GM19438 (cell line): ENCODE results near the gene CNOT10.
"Not testable (repeated sequence)": the region's sequence is repeated elsewhere in the genome, so short reads cannot be mapped to it uniquely, and the experiment has no call there.

Experiments used
- ATAC-seq: cut with Tn5 transposase; IDR thresholded peaks from one replicate; pipeline ENCODE4 v1.9.1; 2021; ENCODE audit warnings: low read depth; ENCODE audit not compliant: unreplicated experiment

Gene CNOT10, protein sequence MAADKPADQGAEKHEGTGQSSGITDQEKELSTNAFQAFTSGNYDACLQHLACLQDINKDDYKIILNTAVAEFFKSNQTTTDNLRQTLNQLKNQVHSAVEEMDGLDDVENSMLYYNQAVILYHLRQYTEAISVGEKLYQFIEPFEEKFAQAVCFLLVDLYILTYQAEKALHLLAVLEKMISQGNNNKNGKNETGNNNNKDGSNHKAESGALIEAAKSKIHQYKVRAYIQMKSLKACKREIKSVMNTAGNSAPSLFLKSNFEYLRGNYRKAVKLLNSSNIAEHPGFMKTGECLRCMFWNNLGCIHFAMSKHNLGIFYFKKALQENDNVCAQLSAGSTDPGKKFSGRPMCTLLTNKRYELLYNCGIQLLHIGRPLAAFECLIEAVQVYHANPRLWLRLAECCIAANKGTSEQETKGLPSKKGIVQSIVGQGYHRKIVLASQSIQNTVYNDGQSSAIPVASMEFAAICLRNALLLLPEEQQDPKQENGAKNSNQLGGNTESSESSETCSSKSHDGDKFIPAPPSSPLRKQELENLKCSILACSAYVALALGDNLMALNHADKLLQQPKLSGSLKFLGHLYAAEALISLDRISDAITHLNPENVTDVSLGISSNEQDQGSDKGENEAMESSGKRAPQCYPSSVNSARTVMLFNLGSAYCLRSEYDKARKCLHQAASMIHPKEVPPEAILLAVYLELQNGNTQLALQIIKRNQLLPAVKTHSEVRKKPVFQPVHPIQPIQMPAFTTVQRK

GRCh38 chr3:32684800-32685542 lies at the start of gene CNOT10:
TSS of gene CNOT10 (plus strand) at chr3:32685188. CDS start at chr3:32685461, 273 bp downstream.
- ATAC-seq, result peak; percentile 95

DNA sequence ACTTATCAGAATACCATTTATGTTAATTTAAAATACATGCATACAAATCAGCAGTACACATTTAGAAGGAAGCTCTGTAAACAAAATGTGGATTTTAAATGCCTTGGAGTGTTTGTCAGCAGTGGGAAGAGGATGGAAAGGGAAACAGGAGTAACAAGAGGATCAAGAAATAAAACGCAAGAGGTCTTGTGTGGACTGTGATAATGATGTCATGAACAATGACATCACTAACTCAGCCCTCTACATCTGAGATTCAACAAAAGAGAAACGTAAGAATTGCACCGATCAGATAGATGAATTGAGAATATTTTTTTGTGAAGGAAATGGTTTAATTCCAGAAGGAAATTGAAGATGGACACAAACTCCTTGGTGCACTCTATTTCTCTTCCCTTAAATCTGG lies 44.0 kb upstream of the CNOT10 start:
- ATAC-seq, result no peak

- ATAC-seq, result no peak
Measured at GRCh38 chr3:32641356-32641755, 43.6 kb upstream of the CNOT10 start.

DNA sequence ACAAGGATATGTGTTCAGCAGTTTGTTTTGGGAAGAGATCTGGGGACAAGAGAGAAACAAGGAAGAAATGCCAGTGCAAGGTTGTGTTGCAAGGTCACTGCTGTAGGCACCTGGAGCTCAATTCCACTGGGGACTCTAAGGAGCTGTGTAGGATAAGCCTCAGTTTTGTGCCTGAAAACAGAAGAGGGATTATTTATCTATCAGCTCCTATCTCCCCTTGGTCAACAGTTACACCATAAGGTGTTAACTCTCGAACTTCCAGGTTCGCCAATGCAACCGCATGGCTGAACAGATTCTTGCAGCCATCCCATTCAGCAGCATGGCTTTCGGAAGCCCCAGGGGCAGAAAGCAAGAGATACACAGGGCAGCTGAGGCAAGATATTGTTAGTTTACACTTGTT lies 41.6 kb upstream of the CNOT10 start:
- ATAC-seq, result no peak

DNA sequence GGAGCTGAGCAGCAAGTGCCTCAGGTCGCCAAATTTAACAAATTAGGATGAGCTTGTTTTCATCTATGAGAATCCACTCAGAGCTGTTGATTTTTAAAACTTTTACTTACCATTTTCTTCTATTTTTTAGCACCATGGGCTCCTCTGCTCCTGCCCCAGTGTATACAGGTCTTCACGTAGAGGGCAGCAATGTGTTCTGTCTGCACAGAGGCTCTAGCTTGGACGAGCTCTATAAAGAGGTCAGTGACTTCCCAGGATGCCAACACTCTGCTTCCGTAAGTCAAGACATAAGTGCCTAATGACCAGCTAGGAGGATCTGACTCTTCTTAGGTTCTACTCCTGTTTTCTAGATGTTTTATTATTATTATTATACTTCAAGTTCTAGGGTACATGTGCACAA lies 41.2 kb upstream of the CNOT10 start:
- no peak for ATAC-seq

DNA sequence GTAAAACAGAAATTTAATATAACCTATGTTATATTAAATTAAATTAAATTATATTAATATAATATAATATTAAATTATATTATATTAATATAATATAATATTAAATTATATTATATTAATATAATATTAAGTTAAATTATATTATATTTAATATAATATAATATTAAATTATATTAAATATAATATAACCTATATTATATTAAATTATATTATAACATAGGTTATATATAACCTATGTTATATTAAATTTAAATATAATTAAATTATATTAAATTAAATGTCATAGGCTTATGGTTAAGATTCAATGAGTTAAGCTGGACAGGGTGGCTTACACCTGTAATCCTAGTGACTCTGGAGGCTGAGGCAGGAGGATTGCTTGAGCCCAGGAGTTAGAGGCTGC lies 40.6 kb upstream of the CNOT10 start:
- ATAC-seq, result no peak

DNA sequence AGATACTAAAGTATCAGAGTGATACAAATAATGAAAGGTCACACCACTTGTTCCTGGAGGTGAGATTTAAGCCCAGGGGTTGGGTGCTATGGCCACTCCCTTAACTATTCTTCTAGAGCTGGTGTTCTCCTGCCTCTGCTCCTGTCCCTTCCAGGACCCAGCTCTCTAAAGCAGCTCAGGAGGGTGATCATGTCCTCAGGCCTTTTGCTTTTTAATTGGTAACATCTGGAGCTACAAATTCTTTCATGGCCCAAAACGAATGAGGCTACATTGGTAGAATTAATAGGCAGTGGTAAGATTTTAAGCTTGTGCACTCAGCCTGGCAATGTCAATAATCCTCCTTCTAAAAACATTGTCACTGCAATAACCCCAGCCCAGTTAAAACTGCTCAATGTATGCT lies 38.2 kb upstream of the CNOT10 start:
- no peak for ATAC-seq

- not testable (repeated sequence) for ATAC-seq
Measured at GRCh38 chr3:32652337-32653100, 32.5 kb upstream of the CNOT10 start.

DNA sequence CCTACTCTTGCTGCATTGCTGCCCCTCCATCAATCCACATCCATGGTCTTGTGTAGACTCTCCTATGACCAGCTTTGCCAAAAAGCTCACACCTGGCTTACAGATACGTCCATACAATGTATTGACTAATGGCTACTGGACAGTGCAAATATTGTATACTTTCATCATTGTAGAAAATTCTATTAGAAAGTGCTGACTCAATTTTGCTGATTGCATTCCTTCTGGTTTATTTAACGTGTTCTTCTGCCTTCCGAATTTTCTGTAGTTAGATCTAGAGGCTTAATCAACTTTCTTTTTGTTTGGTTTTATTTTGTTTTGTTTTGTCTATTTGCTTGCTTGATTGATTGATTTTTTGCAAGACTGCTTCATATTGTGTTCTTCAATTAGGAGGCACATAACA lies 29.8 kb upstream of the CNOT10 start:
- ATAC-seq, result no peak

DNA sequence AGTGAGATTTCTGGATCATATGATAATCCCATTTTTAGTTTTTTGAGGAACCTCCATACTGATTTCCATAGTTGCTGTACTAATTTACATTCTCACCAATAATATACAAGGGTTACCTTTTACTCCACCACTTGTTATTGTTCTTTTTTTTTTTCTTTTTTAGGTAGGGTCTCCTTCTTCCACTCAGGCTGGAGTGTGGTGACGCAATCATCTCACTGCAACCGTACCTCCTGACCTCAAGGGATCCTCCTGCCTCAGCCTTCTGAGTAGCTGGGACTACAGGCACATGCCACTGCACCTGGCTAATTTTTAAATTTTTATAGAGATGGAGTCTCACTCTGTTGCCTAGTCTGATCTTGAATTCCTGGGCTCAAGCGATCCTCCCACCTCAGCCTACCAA lies 24.4 kb upstream of the CNOT10 start:
- ATAC-seq, result no peak

- no peak for ATAC-seq
Measured at GRCh38 chr3:32662647-32663046, 22.3 kb upstream of the CNOT10 start.

DNA sequence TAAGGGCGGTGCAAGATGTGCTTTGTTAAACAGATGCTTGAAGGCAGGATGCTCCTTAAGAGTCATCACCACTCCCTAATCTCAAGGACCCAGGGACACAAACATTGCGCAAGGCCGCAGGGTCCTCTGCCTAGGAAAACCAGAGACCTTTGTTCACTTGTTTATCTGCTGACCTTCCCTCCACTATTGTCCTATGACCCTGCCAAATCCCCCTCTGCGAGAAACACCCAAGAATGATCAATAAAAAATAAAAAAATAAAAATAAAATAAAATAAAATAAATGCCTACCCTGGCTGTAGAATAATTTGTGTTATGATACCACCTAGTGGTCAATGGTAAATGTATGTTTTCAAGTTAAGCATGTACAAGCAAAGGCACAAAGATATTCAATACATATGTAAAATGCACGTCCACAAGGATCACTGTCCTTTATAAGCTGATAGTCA lies 20.3 kb upstream of the CNOT10 start:
- not testable (repeated sequence) for ATAC-seq

GRCh38 chr3:32667072-32667582 lies 17.9 kb upstream of the CNOT10 start:
- no peak for ATAC-seq

DNA sequence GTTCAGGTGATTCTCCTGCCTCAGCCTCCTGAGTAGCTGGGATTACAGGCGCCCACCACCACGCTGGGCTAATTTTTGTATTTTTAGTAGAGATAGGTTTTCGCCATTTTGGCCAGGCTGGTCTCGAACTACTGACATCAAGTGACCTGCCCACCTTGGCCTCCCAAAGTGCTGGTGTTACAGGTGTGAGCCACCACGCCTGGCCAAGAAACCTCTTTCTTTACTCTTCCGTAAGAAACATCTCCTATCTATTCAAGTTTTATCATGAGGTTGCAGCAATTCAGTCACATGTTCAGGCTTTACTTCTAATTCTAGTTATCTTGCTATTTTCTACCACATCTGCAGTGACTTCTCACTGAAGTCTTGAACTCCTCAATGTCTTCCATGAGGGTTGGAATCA lies 15.8 kb upstream of the CNOT10 start:
- not testable (repeated sequence) for ATAC-seq

GRCh38 chr3:32673730-32674129 lies 11.3 kb upstream of the CNOT10 start:
- not testable (repeated sequence) for ATAC-seq

DNA sequence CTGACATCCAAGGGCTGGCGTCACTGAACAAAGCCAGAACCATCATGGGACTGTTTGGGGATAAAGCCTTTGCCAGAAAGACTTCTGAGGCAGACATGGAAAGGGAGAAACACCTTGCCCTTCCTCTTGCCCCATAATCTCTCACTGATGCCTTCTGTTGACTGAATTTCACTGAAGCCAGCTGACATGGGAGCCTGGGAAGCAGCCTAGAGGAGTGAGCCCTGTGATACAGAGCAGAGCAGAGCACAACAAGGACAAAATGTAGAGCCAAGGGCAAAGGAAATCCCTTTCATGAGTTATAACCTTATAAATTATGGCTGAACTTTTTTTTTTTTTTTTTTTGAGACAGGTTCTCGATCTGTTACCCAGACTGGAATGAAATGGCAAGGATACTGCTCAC lies 9.8 kb upstream of the CNOT10 start:
- ATAC-seq, result no peak

- ATAC-seq, result no peak
Measured at GRCh38 chr3:32675650-32676049, 9.3 kb upstream of the CNOT10 start.

GRCh38 chr3:32681811-32682210 lies 3.2 kb upstream of the CNOT10 start:
- no peak for ATAC-seq

DNA sequence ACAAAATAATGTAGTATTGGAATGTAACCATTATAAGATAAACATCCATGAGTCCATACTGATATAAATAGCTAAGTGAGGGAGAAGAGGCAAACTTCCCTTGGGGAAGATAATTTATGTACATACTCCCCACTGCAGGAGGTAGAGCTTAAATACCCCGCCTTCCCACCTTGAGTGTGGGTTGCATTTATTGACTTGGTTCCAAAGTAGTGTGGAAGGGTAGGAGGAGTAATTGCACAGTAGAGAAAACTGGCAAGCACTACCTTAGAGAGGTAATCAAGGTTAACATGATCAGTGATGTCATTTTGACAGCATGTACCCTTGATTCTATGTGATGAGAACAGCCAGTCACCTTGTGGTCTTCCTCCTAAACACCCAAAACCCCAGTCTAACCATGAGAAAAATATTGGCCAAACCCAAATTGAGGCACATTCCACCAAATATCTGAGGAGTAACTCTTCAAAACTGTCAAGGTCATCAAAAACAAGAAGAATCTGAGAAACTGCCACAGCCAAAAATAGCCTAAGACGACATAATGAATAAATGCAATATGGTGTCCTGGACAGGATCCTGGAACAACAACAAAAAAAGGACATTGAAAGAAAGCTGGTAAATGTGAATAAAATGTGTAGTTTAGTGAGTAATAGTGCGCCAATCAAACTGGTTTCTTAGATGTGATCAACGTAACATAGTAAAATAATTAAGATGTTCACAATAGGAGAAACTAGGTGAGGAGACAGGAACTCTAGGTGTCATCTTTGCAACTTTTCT lies 774 bp upstream of the CNOT10 start:
- ATAC-seq, result no peak
